Measurements from ENCODE around the gene ARHGEF9. TPM values are rescaled to one million over a fixed set of nuclear protein-coding genes. Genes with fewer than 3 reads are reported as not detected.

Gene ARHGEF9
- total RNA-seq, 1 donor from 2014 or later = 37.0 TPM

- H3K9me3 Mint-ChIP-seq = peaks cover 5% of the 10 kb centered on the region
- H3K36me3 Mint-ChIP-seq = peaks cover 16% of the 10 kb centered on the region
- H3K27me3 Mint-ChIP-seq = no peaks in the 10 kb centered on the region
- TF ChIP-seq CTCF (conservative IDR thresholded peaks at IDR 0.05) = no peak
- H3K27ac Mint-ChIP-seq = no peak overlapping the region
- H3K4me3 Mint-ChIP-seq = no peak overlapping the region
- no peaks in the 10 kb centered on the region for H3K4me1 Mint-ChIP-seq (ENCODE audit: unreplicated experiment)
- DNase-seq (ENCODE audit: extremely low spot score, unreplicated experiment) = no peak
Observed at GRCh38 chrX:63635750-63636149, 149.3 kb downstream of the ARHGEF9 start.

- H3K36me3 Mint-ChIP-seq = no peaks in the 10 kb centered on the region
- H3K4me3 Mint-ChIP-seq = no peak overlapping the region
- H3K27ac Mint-ChIP-seq = no peak overlapping the region
- H3K9me3 Mint-ChIP-seq = peaks cover 4% of the 10 kb centered on the region
- DNase-seq (ENCODE audit: extremely low spot score, unreplicated experiment) = no peak
- no peak for TF ChIP-seq CTCF (conservative IDR thresholded peaks at IDR 0.05)
- H3K27me3 Mint-ChIP-seq = no peaks in the 10 kb centered on the region
- no peaks in the 10 kb centered on the region for H3K4me1 Mint-ChIP-seq (ENCODE audit: unreplicated experiment)
Observed at GRCh38 chrX:63613531-63614028, 171.4 kb downstream of the ARHGEF9 start.

GRCh38 chrX:63585936-63586335 lies 199.1 kb downstream of the ARHGEF9 start:
- H3K9me3 Mint-ChIP-seq = no peaks in the 10 kb centered on the region

More at GRCh38 chrX:63585936-63586335, 199.1 kb downstream of the ARHGEF9 start:
- H3K4me3 Mint-ChIP-seq = no peak overlapping the region
- H3K27ac Mint-ChIP-seq = no peak overlapping the region
- H3K36me3 Mint-ChIP-seq = no peaks in the 10 kb centered on the region
- no peaks in the 10 kb centered on the region for H3K27me3 Mint-ChIP-seq
- no peak for DNase-seq (ENCODE audit: extremely low spot score, unreplicated experiment)
- H3K4me1 Mint-ChIP-seq (ENCODE audit: unreplicated experiment) = no peaks in the 10 kb centered on the region
- no peak for TF ChIP-seq CTCF (conservative IDR thresholded peaks at IDR 0.05)

Small RNA genes within 50 kb of the gene (microRNA-seq; reads per million reads assigned to microRNA genes)
- gene MIR1468 = 22.0 reads per million, percentile 45 among the genes with 10 or more reads in this experiment

Data from type B pancreatic cell (in vitro differentiated cells).